ENCODE data around the gene FOXP1.

FOXP1 gene

GRCh38 chr3:71566776-71567175, 16.8 kb downstream of the FOXP1 start:
- no peak for TF ChIP-seq CTCF (IDR thresholded peaks at IDR 0.05; ENCODE audit: low read depth, low read length)
- no peak overlapping the region for H3K4me3 ChIP-seq (ENCODE audit: low read depth, low read length)

GRCh38 chr3:71565976-71566375, 17.6 kb downstream of the FOXP1 start:
- H3K36me3 ChIP-seq: no peaks in the 10 kb centered on the region
- DNase-seq: no peak
- H3K27me3 ChIP-seq (ENCODE audit: insufficient read depth, low read depth, severe bottlenecking): no peaks in the 10 kb centered on the region
- no peak for TF ChIP-seq CTCF (IDR thresholded peaks at IDR 0.05; ENCODE audit: low read depth, low read length)
- H3K9me3 ChIP-seq (ENCODE audit: severe bottlenecking): no peaks in the 10 kb centered on the region
- no peak overlapping the region for H3K27ac ChIP-seq
- H3K4me3 ChIP-seq (ENCODE audit: low read depth, low read length): no peak overlapping the region

More at GRCh38 chr3:71566776-71567175, 16.8 kb downstream of the FOXP1 start:
- Histone ChIP-seq H3K27ac (no peak overlapping the region), H3K27me3 (ENCODE audit: insufficient read depth, low read depth, severe bottlenecking) (no peaks in the 10 kb centered on the region), H3K36me3 (no peaks in the 10 kb centered on the region), H3K9me3 (ENCODE audit: severe bottlenecking) (no peaks in the 10 kb centered on the region)
- DNase-seq: no peak

GRCh38 chr3:71565316-71565715, 18.2 kb downstream of the FOXP1 start:
- Histone ChIP-seq H3K27ac (no peak overlapping the region), H3K9me3 (ENCODE audit: severe bottlenecking) (no peaks in the 10 kb centered on the region), H3K27me3 (ENCODE audit: insufficient read depth, low read depth, severe bottlenecking) (no peaks in the 10 kb centered on the region), H3K36me3 (no peaks in the 10 kb centered on the region), H3K4me3 (ENCODE audit: low read depth, low read length) (no peak overlapping the region)
- TF ChIP-seq CTCF (IDR thresholded peaks at IDR 0.05; ENCODE audit: low read depth, low read length): no peak
- no peak for DNase-seq

- no peaks in the 10 kb centered on the region for H3K9me3 ChIP-seq (ENCODE audit: severe bottlenecking)
- no peak for TF ChIP-seq CTCF (IDR thresholded peaks at IDR 0.05; ENCODE audit: low read depth, low read length)
- H3K4me3 ChIP-seq (ENCODE audit: low read depth, low read length): no peak overlapping the region
- DNase-seq: no peak
- H3K27me3 ChIP-seq (ENCODE audit: insufficient read depth, low read depth, severe bottlenecking): no peaks in the 10 kb centered on the region
- H3K27ac ChIP-seq: no peak overlapping the region
- no peaks in the 10 kb centered on the region for H3K36me3 ChIP-seq
Measured at GRCh38 chr3:71564361-71564760, 19.2 kb downstream of the FOXP1 start.

GRCh38 chr3:71563827-71564226, 19.7 kb downstream of the FOXP1 start:
- TF ChIP-seq CTCF (IDR thresholded peaks at IDR 0.05; ENCODE audit: low read depth, low read length): no peak
- no peak overlapping the region for H3K4me3 ChIP-seq (ENCODE audit: low read depth, low read length)

GRCh38 chr3:71562938-71563337, 20.6 kb downstream of the FOXP1 start:
- no peak for TF ChIP-seq CTCF (IDR thresholded peaks at IDR 0.05; ENCODE audit: low read depth, low read length)
- Histone ChIP-seq H3K4me3 (ENCODE audit: low read depth, low read length) (no peak overlapping the region), H3K27me3 (ENCODE audit: insufficient read depth, low read depth, severe bottlenecking) (no peaks in the 10 kb centered on the region), H3K9me3 (ENCODE audit: severe bottlenecking) (no peaks in the 10 kb centered on the region), H3K36me3 (no peaks in the 10 kb centered on the region), H3K27ac (no peak overlapping the region)
- DNase-seq: no peak

More at GRCh38 chr3:71563827-71564226, 19.7 kb downstream of the FOXP1 start:
- Histone ChIP-seq H3K36me3 (no peaks in the 10 kb centered on the region), H3K27me3 (ENCODE audit: insufficient read depth, low read depth, severe bottlenecking) (no peaks in the 10 kb centered on the region), H3K9me3 (ENCODE audit: severe bottlenecking) (no peaks in the 10 kb centered on the region), H3K27ac (no peak overlapping the region)
- DNase-seq: no peak

Measured in WERI-Rb-1 (cell line).